HG03064 (cell line): ENCODE data around the gene CELSR2.
"Not testable (repeated sequence)": the region's sequence is repeated elsewhere in the genome, so short reads cannot be mapped to it uniquely, and the experiment has no call there.

Experiments used
- ATAC-seq: cut with Tn5 transposase; IDR thresholded peaks from one replicate; pipeline ENCODE4 v1.9.1; 2021; ENCODE audit warnings: low read depth; ENCODE audit not compliant: unreplicated experiment

The CELSR2 gene

DNA sequence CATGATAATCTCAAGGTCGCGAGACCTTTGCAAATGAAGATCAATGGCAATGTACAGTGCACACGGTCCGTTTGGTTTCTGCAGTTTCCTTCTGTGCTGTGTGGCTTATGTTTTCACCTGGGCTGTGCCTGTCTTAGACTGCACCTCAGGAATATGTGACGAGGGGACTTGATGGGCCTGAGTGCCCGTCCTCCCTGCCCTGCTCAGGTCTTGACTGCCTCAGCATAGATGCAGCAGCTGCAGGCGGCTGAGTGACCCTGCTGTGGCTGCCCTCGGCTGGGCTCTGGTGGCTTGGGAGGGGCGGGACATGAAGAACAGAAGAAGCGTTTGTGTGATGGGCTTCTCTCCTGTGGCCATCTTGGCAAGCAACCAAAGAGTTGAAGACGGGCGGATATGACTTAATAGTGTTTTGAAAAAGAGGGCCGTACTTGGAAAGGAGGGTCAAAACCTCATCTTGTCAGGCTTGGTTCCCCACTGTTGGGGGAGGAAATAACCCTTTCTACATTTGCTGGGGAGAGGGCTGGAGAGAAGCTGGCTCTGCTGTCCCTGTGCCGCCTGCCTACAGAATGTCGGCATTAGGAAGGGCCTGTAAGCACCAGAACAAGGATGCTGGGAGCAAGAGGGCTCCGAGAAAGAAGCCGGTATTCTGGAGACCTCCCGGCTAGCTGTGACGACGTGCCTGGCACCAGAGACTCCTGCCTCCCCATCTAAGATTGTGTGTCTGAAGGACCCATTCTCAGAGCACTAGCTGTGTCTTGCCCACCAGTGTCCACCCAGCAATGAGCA, 50.4 kb downstream of the CELSR2 start:
- ATAC-seq, result no peak

DNA sequence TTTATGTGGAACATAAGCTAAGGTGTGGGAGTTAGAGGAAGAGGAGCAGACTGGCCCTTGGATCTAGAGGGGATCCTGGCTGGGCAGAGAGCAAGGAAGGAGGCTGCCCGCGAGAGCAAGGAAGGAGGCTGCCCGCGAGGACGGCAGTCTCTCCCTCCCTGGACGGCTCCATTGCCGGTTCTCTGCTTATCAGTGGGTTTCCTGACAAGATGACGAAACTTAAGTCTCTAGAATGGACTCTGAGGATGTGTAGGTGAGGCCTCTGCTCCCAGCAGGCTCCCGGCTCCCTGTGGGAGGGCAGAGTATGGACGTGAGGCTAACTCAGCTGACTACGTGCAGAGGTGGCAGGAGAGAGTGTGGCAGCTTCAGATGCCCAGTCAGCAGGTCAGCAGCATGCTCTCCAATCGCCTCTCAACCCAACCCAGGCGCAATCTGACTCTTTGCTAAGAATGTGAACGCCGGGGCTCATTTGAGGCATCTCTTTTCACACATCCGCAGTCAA, 51.4 kb downstream of the CELSR2 start:
- no peak for ATAC-seq

DNA sequence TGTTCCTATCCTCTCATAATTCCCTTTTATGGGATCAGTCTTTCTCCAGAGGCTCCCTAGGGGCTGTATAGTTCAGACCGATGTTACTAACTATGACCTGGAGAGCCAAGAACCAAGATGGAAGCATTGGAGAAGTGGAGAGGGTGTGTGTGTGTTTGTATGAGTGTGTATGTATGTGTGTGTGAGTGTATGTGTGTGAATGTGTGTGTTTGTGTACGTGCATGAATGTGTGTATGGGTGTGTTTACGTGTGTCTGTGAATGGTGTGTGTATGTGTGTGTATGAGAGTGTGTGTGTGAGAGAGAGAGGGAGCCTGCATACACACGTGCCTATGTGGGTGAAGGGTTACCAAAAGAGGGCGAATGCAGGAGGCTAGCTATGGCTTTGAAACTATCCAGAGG, 52.5 kb downstream of the CELSR2 start:
- no peak for ATAC-seq

DNA sequence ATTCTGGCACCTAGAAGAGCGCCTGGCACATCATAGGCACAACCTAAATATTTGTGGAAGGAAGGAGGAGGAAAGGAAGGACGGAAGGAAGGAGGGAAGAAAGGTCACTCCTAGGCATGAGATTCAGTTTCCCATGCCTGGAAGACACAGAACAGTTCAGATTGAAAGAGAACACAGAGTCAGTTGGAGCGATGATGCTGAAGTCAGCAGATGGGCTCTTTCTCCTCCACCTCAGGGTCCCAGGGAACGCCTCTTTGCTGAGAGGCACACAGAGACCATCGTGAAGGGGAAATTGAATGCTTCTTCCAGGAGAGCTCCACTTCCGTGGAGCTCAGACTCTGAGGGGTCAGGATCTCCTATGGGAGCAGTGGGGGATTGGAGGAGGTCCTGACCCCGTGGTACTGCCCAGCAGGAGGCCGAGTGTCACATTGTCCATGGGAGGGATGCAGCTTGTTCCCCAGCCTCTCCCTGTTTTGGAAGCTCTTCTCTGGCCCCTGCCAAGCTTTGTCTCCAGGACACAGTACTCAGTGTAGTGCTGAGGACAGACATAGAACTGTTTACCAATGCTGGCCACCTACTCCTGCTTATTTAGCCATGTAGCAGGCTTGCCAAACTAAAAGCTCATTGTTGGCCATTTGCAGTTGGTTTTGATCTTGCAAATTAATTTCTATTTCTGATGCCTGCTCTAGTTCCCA, 55.0 kb downstream of the CELSR2 start:
- no peak for ATAC-seq

DNA sequence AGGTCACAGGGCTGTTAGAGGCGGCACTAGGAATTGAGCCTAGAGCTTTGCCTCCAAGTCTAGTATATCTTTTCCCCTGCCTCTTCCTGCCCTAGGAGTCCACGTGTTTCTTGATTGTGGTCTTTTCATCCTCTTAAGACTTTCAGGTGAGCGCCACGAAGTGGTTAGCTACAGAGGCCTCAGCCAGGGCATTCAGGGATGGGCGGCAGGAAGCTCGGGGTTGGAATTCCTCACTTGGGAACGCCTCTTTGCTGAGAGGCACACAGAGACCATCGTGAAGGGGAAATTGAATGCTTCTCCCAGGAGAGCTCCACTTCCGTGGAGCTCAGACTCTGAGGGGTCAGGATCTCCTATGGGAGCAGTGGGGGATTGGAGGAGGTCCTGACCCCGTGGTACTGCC, 56.7 kb downstream of the CELSR2 start:
- not testable (repeated sequence) for ATAC-seq

DNA sequence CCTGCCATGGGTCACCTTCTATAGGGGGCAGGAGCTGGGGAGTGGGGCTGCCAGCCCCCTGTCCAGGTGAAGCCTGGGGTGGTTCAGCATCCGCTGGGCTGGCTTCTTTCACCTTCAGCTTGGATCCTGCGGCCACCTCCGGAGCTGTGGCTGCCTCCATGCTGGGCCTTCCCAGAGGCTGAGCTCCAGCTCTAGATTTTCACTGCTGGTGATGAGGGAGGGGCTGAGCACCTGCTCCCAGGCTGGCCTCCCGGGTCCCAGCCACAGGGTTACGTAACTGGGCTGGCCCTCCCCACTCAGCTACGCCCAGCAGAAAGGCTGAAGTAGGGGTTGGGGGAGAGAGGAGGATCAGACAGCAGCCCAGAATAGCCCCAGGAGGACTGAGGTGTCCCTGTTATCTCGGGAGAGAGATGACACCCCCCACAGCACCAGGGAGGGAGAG, 57.5 kb downstream of the CELSR2 start, which contains the start of gene MYBPHL:
TSS of gene MYBPHL (minus strand) at position 180 of the 442 bp plus-strand sequence. CDS start at position 160, 20 bp downstream.
- ATAC-seq, result no peak

DNA sequence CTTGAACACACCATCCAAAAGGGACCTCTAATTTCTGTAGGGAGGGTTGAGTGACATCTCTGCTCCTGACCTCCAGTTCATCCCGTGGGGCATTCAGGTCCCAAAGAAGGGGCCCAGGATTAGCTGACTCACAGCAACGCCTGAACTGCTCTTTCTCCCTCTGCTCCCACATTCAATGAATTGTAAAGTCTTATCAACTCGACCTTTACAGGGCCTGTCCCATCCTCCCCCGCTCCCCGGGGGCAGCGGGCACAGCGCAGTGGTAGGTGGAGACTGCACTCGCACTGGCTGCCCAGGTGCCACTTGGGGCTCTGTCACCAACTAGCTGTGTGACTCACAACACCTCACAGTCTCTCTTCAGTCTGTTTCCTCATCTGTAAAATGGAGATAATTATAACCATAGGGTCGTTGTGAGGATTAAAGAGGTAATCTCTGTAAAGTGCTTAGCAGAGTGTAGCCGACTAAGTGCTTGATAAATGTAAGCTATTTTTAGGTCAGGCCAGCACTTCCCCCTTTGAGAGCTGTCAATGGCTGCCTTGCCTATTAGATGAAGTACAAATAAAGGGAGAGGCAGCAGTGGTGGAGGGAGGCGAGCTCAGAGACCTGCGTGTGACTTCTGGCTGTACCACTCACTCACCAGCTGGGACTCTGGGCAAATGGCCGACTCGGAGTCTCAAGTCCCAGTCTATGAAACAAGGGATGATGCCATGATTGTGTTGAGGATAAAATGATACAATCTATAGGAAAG, 58.1 kb downstream of the CELSR2 start:
- ATAC-seq, result no peak

DNA sequence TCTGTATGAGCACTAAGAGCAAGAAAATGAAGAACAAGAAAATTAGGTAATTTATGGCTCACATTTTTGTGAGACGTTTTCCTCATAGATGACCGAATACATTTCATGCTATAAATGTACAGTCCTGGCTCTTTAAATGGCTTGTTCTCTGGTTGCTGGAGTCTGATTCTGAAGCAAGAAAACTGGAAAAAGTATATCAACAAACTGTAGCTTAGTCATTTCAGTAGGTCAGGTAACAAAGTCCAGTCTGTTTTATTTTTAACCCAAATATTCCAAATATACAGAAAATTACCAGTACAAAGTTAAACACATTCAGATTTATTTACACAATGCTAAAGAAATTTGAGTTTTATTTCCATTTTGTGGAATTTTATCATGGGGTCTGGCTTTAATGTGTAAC, 60.0 kb downstream of the CELSR2 start:
- ATAC-seq, result no peak

DNA sequence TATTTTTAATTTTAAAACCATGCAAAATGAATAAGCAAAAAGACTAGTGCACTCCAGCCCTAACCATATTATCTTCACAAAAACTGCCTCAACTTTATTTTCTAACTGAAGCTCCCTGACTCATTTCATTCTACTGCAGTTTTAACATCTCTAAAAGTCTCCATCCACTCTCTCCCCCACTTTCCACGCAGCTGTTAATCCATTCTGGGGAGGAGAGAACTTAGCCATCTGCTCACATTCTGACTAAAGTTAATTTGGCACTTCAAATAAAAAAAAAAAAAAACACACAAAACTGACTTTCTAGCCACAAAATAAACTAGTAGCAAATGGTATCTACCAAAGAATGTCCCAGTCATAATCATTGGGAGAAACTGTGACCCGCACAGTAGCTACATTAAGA, 62.9 kb downstream of the CELSR2 start:
- no peak for ATAC-seq

DNA sequence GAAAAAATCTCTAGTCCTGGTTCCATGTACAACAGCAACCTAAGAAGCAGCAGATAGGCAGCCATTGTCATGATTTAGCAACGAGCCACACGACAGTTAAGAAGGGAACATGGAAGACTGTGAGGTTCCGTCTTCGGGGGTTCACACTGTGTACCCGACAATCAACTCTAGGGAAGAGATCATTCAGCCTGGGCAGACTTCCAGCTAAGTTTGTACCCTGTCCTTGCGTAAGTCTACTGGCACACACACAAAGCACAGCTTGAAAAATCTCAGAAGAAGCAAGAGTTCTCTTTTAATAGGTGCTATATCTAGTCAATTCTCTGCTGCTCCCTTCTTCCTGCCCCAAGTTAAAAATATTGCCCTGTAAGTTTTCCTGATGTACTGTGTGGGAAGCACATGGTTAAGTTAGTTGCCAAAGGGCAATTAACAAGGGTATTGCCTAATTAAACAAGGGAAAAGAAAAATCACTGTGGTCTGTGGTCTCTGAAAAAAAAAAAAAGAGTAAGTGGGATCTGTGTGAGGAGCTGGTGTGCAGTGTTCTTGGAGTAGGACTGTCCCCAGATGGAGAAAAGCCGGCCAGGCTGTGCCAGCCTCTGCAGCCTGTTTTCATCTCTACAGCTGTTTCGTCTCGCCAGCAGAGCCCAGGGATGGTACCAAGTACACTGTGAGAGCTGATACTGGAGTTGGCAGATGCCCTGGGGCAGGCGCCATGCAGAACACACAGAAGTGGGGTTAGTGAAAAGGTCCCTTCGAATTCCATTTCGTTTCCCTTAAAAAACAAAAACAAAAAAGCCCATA, 63.8 kb downstream of the CELSR2 start:
- no peak for ATAC-seq

DNA sequence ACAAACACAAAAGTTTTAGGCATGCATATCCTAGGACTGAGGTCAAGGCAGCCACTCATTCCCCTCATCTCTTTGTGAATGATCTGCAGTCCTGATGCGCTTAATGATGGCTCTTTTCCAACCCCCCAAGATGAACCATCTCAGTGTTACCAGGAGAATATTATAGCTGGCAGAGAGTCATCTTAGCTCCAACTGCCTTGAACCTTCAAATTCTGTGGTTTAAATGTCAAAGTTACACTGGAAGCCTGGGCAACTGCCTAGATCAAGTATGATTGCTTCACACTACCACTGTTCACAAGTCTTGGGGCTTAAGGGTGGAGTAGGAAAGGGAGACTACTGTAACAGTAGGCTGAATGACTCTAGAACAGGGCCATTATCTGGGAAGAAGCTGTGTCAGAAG, 65.5 kb downstream of the CELSR2 start:
- ATAC-seq, result no peak

DNA sequence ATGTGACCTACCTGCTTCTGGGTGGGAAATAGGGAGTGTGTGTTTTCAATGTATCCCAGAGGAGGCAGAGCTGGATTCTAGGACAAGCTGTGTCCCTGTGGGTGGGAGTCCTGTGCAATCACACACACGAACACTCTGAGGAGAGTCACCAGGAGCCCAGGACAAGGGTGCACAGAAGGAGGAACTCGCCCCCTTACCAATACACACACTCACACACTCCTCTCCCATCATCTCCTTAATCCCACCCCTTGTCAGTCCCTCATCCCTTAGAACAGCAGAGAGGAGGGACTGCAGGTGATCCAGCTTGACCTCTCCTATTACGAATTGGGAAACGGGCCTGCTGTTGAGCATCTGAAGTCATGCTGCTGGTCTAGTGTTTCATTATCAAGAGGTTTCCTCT, 65.9 kb downstream of the CELSR2 start:
- ATAC-seq, result no peak

DNA sequence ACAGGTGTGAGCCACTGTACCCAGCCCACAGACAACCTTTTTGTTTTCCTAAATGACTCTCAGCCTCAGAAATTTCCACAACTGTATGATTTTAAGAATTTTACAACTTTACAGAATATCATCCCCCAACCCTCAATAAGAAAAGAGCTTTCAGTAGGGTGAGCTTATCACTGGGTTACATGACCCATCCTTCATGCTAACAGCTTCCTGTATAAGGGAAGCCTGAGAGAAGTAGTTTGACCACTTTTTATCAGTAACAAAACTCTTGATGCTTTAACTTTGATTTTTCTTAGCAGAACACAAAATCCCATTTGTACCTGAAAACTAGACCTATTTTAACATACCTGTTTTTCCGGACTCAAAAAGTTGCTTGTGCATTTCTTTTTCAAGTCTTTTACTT, 67.2 kb downstream of the CELSR2 start:
- no peak for ATAC-seq

DNA sequence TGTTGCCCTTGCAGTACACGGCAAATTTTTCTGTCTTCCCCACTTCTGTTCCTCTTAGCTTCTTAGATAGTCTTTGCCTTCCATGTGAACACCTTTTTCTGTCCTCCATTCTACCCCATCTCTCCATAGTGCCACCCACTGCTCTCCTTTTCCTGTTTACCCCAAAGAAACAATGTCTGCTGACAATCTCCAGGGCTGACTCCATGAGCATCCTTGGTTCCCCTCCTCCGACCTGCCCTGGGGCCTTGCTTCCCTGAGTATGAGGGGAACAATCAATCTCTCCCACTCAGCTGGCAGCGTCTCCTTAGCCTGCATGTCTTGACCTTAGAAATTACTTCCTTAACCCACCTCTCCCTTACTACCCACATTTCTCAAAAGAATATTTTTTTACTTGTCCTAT, 69.8 kb downstream of the CELSR2 start:
- ATAC-seq, result no peak

DNA sequence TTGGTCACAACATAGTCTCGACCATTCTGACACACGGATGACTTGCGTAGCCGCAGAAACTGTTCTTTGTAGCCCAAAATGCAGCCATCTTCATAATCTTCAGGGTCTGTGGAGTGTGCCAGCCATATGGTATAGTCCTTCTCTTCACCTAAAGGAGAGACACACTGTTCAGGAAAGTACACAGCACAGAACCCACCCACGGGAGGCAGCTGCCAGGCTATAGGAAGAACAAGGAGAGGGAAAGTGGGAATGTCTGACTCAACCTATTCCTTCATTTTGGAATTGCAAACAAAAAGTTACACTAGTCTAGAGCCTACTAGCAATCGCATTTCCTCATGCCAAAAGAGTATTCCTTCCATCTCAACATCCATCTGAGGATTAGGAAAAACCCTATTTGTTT, 73.6 kb downstream of the CELSR2 start:
- ATAC-seq, result no peak
